Nephron progenitor cell (in vitro differentiated cells): ENCODE measurements around the gene GSE1.

Experiments
- DNase-seq: peaks from one replicate; pipeline ENCODE4 v3.0.0; 2021
- H3K27ac Mint-ChIP-seq: 2 replicates; pipeline ENCODE4 v1.8.0; 2021; ENCODE audit warnings: mild to moderate bottlenecking, moderate library complexity, mixed read lengths
- H3K27me3 Mint-ChIP-seq: 2 replicates; pipeline ENCODE4 v1.8.0; 2021; ENCODE audit warnings: mild to moderate bottlenecking, low read depth, mixed read lengths; ENCODE audit not compliant: poor library complexity
- H3K36me3 Mint-ChIP-seq: 2 replicates; pipeline ENCODE4 v1.8.0; 2021; ENCODE audit warnings: low read depth, mixed read lengths
- H3K4me1 Mint-ChIP-seq: 2 replicates; pipeline ENCODE4 v1.8.0; 2021; ENCODE audit warnings: mixed read lengths
- H3K4me3 Mint-ChIP-seq: 2 replicates; pipeline ENCODE4 v1.8.0; 2021; ENCODE audit warnings: mild to moderate bottlenecking, moderate library complexity, mixed read lengths
- H3K9me3 Mint-ChIP-seq: 2 replicates; pipeline ENCODE4 v1.8.0; 2021; ENCODE audit warnings: mild to moderate bottlenecking, moderate library complexity, mixed read lengths
- TF ChIP-seq, protein P1 (sequence below): fragments of 200-600 bp; sonication (generic); IDR thresholded peaks from 2 replicates; pipeline ENCODE4 v1.5.0; 2021; ENCODE audit warnings: antibody characterized with exemption

The GSE1 gene

DNA sequence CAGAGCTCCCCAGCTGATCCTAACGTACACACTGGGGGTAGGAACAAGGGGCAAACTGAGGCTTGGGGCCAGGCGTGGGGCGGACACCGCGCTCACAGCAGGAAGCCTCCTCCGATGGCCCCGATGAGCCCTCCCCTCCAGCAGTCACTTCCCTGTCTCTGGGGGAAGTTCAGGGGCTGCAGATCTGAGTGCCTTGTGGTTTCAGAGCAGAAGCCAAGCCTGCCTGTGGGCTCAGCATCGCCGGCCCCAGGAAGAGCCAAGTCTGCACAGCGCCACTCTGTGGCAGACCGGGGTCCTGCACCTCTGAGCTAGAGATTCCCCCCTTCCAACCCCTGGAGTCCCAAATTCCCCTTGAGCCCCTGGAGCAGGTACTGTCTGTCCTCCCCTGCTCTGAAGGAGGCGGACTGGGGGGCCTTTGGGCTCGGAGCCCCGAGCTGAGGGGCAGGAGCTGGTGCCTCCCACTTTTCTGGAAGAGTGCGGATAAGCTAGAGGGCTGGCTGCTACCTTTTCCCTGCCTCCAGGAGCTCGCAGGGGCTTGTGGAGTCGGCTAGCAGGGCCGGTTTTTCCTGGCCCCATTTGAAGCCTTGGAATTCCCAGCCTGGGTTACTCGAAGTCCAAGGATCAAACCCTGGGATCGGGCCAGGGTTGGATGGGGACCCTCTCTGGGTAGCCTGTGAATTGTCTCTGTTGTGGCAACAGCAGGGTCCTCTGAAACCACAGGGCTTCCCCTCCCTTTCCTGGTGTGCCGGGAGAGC is 2.9 kb downstream of the GSE1 start:
- Mint-ChIP-seq H3K9me3 (no peaks in the 10 kb centered on the region), H3K4me1 (peaks cover 52% of the 10 kb centered on the region), H3K4me3 (peak overlapping the region; percentile 75), H3K36me3 (peaks cover 9% of the 10 kb centered on the region), H3K27me3 (peaks cover 11% of the 10 kb centered on the region), H3K27ac (no peak overlapping the region)
- DNase-seq, result peak; percentile 88
- TF ChIP-seq, protein P1, sequence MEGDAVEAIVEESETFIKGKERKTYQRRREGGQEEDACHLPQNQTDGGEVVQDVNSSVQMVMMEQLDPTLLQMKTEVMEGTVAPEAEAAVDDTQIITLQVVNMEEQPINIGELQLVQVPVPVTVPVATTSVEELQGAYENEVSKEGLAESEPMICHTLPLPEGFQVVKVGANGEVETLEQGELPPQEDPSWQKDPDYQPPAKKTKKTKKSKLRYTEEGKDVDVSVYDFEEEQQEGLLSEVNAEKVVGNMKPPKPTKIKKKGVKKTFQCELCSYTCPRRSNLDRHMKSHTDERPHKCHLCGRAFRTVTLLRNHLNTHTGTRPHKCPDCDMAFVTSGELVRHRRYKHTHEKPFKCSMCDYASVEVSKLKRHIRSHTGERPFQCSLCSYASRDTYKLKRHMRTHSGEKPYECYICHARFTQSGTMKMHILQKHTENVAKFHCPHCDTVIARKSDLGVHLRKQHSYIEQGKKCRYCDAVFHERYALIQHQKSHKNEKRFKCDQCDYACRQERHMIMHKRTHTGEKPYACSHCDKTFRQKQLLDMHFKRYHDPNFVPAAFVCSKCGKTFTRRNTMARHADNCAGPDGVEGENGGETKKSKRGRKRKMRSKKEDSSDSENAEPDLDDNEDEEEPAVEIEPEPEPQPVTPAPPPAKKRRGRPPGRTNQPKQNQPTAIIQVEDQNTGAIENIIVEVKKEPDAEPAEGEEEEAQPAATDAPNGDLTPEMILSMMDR, result peak; percentile 79

DNA sequence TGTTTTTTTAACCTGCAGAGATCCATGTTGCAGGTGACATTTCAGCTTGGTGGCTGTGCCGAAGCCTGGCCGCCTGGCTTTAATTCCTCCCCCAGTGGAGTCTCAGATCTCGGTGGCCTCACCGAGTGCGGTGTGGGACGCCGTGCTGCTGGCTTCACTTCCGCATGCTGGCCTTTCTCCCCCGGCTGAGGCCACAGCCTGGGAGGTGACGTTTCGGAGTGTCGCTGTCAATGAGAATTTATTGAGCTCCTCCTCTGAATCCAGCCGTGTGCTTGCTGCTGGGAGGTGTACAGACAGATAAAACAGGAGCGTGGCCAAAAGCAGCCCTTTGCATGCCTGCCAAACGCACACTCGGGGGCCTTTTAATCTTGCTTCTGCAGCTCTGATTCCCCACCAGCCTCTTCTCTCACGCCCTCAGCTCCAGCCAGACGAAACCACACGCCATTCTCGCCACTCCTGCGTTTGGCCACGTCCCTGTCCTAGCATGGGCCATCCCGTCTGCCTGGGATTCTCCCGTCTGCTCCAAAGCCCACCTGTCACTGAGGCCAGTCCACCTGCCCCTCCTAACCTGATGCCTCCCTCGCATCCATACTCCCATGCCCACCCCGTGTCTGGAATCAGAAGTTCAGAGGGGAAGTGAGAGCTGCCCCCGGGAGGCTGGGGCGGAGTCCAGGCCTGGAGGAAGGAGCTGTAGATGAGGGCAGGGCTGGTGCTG is 3.6 kb downstream of the GSE1 start:
- peaks cover 57% of the 10 kb centered on the region for H3K4me1 Mint-ChIP-seq

DNA sequence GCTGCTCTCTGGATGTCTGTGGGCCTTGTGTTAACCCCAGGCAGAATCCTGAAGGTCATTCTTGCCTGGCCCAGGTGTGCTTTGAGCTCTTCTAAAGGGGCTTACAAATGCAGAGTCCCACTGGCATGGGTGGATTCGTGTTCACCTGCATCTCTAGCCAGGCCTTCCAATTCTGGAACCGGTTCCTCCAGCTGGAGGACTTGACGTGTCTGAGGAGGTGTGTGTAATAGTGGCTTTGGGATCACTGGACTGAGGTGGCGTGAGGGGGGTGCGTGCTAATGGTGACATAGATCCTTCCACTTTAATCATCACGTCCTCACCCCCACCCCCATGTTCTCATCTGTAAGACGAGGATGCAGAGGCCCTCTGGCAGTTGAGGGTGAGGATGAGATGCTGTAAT is 4.8 kb downstream of the GSE1 start:
- Mint-ChIP-seq H3K27me3 (peaks cover 30% of the 10 kb centered on the region), H3K4me1 (peaks cover 69% of the 10 kb centered on the region), H3K4me3 (no peak overlapping the region), H3K9me3 (no peaks in the 10 kb centered on the region), H3K36me3 (peaks cover 18% of the 10 kb centered on the region), H3K27ac (no peak overlapping the region)
- TF ChIP-seq, protein P1, result no peak
- no peak for DNase-seq

More for the DNA sequence above, 3.6 kb downstream of the GSE1 start:
- peak; percentile 68 for DNase-seq
- Mint-ChIP-seq H3K27me3 (peaks cover 18% of the 10 kb centered on the region), H3K36me3 (peaks cover 15% of the 10 kb centered on the region), H3K4me3 (peak overlapping the region; percentile 75), H3K27ac (no peak overlapping the region), H3K9me3 (no peaks in the 10 kb centered on the region)
- TF ChIP-seq, protein P1, result no peak

DNA sequence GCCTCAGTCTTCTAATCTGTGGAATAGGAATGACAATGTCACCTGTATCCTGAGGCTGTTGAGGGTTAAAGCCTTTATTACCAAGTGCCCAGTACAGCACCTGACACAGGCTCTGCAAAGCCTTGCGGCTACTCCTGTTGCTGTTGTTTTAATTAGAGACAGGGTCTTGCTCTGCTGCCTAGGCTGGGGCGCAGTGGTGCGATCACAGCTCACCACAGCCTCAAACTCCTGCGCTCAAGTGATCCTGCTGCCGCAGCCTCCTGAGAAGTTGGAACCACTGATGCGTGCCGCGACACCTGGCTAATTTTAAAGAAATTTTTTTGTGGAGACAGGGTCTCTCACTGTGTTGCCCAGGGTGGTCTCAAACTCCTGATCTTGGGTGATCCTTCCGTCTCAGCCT is 5.4 kb downstream of the GSE1 start:
- H3K4me3 Mint-ChIP-seq, result no peak overlapping the region
- DNase-seq, result no peak
- TF ChIP-seq, protein P1, result no peak
- peaks cover 18% of the 10 kb centered on the region for H3K36me3 Mint-ChIP-seq
- no peak overlapping the region for H3K27ac Mint-ChIP-seq
- H3K4me1 Mint-ChIP-seq, result peaks cover 69% of the 10 kb centered on the region
- H3K9me3 Mint-ChIP-seq, result no peaks in the 10 kb centered on the region
- peaks cover 36% of the 10 kb centered on the region for H3K27me3 Mint-ChIP-seq

DNA sequence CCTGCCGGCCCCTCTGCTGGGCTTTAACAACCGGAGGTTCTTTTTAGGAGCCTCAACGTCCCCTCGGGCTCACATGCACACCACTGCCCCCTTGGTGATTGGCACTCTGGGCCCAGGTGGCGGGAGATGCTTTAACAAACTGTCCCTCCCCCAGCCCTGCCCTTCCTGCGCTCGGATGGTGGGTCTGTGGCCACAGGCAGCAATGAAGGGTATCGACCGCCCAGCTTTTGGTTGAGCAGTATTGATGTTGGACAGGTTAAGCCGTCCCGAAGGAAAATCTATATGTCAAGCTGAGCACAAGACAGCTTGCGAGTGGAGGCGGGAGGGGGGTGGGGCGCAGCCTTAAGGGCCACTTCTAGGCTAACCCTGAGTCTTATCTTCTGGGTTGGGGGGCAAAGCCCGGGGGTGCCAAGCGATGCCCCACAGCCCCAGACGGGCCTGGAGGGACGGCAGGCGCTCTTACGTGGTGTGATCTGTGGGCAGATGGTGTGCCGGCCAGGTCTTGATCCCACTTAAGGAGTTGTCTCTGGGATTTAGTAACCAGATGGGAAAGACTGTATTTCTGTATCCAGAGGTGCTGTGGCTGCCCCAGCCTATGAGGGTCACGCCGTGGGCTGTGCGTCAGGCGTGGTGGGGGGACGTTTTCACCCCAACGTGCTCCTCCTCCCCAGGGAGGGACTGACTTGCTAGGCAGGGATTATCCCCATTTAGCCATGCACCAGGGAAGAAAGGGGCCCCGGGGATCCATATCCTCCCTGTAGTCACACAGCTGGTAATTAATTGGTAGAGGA is 6.2 kb downstream of the GSE1 start:
- Mint-ChIP-seq H3K4me1 (peaks cover 69% of the 10 kb centered on the region), H3K36me3 (peaks cover 18% of the 10 kb centered on the region), H3K4me3 (no peak overlapping the region), H3K9me3 (no peaks in the 10 kb centered on the region), H3K27me3 (peaks cover 43% of the 10 kb centered on the region), H3K27ac (no peak overlapping the region)
- no peak for DNase-seq
- TF ChIP-seq, protein P1, result no peak
